GM19328 (cell line): Measurements from ENCODE around the gene OTOS.

ENCODE experiments used
- ATAC-seq: cut with Tn5 transposase; IDR thresholded peaks from one replicate; pipeline ENCODE4 v1.9.1; 2021; ENCODE audit warnings: mild to moderate bottlenecking, moderate library complexity; ENCODE audit not compliant: unreplicated experiment

Gene OTOS

DNA sequence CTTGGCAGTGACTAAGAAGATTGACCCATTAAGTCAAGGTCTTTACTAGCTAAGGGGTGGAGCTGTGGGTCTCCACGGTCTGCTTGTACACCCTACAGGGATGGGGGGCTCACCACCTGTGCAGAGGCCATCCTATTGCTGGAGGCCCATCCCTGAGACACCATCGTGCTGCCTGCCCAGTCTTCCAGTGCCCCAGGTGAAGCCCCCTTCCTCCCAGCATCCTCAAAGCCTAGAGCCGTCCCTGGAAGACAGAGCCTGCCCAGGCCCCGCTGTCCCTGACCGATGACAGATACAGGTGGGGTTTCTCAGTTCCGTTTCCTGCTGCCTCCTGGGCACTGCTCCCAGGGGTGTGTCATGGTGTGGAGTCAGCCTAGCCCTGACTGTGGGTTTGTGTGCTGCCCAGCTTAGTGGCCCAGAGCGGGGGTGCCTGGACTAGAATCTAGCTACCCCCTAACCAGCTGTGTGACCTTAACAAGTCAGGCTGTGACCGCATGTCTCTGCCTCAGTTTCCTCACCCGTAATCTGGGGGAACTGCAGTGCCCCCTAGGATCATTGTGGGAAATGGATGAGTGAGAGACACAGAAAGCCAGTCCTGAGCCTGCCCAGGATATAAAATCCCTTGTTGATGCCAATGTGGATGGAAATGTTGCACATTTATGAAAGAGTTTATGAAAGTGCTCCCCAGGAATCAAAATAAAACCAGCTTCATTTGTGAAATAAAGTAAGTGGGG, 2.0 kb downstream of the OTOS start:
- ATAC-seq: no peak

DNA sequence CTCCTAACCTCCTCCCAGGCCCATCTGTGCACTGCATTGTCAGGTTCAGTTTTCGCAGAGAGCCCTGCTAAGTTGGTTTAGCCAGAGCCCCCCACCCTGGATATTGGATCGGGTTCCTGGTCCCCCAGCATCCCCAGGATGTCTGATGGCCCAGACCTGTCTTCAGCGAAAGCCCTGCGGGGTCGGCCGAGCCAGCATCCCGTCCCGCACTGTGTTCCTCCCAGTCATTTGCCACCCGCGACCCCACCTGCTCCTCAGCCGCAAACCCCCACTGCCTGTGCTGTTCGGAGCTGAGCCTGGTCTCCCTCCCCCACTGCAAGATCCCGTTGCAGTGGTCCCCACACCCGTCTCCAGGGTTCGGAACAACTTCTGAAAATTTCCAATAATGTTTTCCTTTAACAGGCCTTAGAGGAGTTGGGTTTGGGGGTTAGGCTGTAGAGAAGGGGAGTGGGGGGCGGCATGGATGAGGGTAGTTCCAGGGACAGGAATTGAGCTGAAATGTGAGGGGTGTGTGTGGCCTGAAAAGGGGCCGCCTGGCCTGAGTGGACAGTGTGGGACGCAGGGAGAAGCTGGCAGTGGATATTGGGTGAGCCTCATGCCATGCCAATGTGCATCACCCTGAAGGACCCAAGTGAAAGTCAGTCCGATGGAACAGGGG, 2.7 kb downstream of the OTOS start:
- ATAC-seq: no peak

DNA sequence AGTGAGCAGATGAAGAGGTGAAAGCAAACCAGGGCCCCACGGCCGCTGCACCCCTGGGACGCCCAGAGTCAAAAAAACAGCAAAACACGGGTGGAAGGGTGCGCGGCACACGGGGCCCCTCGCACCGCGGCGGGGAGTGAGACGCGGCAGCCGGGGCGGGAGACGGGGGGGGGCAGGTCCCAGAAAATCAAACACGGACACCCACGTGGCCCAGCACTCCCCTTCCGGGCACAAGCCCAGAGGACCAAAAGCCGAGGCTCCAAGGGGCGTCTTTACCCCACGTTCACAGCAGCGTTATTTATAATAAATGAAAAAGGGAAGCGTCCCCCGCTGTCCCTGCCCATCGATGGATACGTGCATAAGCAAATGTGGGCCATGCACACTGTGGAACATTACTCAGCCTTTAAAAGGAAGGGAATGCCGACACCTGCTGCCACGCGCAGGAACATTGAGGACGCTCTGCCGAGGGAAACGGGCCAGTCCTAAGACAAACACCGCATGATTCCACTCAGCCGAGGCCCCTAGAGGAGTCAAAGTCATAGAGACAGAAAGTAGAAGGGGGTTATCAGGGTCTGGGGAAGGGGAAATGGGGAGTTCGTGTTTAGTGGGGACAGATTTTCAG, 3.7 kb downstream of the OTOS start:
- peak; percentile 1 for ATAC-seq

DNA sequence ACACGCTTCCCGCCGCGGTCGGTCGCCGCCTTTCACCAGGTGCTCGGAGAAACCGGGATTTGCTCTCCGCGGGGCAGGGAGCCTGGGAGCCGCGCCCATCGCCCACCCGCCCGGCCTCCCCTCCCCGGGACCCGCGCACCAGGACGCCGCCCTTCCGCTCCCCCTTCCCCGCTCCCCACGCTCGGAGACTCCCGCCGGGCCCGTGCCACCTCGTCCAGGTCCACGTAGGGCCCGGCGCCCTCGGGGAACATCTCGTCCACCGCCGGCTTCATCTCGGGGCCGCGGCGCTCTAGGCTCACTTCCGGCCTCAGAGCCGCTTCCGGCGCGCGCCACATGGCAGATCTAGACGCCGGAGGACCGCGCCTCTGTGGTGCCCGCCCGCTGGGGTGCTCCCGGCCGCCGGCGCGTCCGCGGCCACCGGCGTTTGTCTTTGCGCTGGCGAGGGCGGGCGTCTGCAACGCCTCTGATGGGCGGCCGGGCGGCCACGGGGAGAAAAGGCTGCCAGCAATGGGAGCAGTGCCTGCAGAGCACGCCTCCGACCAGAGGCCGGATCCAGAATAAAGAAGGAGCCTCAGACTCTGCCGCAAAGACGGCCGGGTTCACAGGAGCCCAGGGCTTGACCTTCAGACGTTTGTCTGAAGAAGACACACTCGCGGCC, 4.3 kb downstream of the OTOS start, which contains the start of gene COPS9:
COPS9 (minus strand) TSS at position 293 of the 658 bp plus-strand sequence; CDS start at position 272, 21 bp downstream.
- peak; percentile 94 for ATAC-seq

DNA sequence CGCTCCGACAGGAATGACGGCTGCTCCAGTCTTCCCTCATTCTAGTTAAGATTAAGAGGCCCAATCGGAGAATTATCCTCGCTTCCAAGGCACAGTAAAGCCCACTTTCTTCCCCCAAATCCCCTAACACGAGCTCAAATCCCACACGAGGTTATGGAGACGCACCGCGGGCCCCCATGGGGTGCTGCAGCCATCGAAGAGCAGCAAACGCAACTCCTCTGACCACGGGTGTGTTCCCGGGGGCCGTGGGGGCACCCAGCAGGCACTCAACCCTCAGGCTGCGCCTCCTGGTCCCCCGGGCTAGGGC, 4.8 kb downstream of the OTOS start:
- ATAC-seq: no peak

DNA sequence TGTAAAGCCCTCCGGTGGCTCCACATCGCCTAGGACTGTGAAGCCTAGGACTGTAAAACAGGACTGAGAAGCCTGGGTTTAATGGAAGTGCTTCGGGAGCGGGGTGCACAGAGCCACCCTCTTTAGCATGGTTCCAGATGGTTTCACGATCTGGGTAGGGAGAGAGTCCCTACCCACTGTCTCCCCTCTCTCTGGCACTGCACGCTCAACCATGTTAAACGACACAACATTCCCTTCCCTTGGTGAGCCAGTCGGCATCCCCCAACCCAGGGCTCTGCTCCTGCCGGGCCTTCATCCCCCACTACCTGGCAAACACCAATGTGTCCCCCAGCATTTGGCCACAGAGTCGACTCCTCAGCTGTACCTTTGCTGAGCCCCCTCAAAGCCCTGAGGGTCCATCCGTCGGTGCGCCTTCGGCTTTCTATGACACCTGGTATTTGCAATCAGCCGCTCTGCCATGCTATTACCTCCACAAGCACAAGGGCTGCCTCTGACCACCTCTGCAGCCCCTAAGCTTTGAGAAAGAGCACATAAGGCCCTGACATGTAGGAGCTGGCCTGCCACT, 5.4 kb downstream of the OTOS start:
- no peak for ATAC-seq

DNA sequence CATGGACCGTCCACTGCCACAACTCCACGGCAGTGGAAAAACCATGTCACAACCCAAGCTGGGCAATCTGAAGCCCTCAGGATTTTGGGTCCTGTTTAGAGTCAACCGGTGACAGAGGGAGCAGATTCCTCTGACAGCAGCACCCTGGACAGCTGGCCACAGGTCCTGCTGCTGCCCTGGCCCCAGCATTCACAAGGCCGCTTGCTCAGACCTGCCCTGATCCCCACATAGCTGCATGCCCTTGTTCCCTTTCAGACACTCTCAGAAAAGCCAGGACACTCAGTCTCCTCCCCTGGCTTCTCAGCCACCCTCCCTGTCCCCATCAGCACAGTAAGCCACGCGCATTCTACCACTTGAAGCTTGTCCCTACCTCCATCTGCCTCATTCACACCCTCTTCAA, 6.0 kb downstream of the OTOS start:
- no peak for ATAC-seq

DNA sequence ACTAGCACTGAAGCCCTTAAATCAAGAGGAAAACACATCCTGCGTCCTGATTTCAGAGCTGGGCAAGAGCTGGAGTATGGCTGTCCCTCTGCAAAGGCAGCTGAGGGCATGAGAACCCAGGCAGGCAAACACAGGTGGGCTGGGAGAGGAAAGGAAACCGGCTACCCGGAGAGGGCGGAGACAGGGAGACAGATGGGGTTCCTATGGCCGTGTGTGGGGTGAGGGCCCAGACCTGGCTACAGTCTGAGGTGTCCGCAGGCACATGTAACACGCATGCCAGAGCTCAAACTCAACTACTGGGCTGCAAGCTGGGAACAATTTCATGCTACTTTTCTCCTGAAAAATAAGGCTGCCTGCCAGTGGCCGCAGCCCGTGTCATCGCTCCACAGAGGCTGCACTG, 7.1 kb downstream of the OTOS start:
- ATAC-seq: no peak

DNA sequence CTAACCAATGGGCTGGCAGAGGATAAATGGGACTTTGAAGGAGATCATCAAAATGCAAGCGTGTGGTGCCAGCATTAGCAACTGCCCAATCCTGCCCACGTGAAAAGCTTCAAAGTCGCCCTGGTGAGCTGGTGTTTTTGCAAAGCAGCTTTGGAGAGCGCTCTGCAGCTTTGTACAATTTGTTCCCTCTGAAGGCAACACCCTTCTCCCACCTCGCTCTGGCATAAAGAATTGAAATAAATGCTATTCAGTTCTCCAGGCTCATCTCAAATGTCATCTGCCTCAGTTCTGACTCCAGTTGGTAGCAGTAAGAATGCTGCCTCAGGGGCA, 7.8 kb downstream of the OTOS start:
- no peak for ATAC-seq

DNA sequence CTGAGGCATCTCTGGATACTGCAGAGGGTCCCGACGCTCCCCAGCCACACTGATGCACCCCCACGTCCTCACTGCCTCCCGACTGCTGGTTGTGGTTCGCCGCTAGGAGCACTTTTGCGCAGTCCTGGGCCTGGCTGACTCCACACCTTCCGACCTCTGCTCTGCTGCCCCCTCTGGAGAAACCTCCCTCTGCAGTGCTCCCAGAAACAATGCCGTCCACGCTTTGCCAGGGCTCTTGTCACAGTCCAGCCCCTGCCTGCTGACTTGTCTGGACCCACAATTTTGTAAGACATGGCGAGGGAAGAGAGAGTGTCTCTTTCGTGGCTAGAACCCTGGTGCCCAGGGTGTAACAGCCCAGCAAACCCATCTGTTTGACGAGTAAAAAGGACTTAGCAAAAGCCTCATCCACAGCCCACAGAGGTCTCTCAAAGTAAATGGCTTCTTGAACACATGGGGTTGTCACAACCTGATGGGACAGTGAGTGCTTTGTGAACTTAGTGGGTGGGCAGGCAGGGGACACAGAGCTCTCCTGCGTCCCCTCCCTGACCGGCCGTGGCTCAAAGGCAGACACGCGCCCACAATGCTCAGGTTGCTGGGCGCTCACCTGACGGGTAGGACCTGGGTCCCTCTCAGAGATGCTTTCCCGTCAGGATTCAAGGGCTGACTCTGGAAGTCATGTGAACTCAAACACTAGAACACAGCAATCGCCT, 8.4 kb downstream of the OTOS start:
- no peak for ATAC-seq

DNA sequence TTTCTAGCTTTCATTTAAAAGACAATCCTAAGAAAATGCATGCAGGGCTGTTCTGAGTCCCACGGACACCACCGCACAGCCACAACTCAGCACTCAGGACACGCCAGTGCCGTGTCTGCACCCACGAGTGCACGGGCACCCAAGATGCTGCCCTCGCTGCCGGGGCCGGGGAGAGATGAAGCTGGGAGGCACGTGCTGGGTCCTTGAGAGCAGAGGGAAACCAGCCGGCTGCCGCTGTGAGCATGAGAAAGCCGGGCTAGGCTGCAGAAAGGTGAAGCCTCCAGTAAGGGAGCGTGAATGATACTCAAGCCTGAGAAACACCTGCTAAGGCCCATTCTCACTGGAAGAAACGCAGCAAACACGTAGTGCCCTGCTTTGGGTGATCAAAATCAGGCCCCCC, 9.2 kb downstream of the OTOS start:
- no peak for ATAC-seq

DNA sequence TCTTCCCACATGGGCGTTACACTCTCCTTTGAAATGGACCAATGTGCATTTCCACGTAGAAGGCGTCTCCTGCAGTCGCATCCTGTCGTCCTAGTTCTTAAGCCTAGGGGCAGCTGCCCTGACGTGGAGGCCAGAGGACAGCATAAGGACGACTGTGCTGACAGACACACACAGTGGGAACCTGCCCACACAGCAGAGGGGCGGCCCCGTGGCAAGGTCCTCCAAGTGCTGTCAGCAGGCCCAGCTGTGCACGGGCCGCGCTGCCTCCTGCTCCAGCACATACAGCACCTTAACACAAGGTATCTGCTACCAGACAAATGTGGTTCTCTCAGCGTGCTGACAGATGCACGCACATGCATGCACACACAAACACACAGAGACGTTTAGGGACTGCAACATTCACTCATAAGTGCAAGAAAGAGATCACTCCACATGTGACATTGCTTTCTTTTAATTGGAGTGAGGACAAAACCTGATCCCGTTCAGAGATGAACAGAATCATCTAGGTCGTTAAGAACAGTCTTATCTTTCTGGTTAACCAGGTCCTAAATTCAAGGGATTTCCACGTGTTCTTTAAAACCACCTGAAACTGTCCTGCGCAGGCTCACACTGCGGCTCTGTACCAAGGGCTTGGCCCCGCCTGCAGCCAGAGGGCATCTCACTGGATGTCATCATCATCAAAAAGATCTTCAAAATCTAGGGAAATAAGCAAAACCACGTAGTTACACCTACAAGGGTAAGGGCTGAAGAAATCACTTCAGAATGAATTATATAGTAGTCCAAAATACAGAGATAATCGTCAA, 9.9 kb downstream of the OTOS start:
- ATAC-seq: no peak

DNA sequence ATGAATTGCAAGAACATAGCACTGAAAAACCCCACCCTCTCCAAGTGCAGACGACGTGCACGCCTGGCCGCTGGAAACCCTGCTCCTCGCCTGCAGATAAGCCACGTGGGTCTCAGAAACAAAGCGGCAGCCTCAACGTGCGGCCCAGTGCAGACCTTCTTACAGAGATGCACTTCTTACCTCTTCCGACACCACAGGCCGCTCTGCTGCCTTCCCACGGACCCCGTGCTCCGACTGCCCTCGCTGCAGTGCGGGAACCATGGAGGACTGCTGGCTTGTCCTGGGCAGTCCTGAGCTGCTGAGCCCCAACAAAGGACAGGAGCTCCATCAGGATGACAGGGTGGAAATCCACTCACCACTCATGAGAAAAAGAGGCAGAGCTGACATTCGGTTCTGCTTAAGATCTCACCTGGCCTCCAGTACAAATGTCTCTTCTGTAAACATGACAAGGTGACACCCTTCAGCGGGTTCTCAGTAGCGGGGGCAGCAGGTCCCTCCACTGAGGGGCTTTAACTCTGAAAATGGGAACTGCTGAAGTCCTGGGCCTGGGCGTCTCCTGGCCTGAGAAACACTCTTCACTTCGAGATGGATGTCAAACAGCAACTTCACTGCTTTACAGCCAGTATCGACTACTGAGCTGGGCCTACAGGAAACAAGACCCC, 10.6 kb downstream of the OTOS start:
- ATAC-seq: no peak

DNA sequence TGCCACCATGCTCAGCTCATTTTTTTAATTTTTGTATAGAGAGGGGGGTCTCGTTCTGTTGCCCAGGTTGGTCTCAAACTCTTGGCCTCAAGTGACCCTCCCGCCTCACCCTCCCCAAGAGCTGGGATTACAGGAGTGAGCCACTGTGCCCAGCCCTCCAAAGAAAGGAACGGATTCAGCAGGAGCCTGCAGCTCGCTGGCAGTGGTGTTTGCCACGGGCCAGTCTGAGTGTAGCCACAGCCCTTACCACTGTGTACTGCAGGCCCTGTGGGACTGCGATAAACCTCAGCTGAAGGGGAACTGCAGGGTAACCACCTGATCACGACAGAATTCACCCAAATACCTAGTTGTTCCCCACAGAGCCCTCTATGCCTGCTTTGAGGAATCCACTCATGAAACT, 11.1 kb downstream of the OTOS start:
- ATAC-seq: no peak

DNA sequence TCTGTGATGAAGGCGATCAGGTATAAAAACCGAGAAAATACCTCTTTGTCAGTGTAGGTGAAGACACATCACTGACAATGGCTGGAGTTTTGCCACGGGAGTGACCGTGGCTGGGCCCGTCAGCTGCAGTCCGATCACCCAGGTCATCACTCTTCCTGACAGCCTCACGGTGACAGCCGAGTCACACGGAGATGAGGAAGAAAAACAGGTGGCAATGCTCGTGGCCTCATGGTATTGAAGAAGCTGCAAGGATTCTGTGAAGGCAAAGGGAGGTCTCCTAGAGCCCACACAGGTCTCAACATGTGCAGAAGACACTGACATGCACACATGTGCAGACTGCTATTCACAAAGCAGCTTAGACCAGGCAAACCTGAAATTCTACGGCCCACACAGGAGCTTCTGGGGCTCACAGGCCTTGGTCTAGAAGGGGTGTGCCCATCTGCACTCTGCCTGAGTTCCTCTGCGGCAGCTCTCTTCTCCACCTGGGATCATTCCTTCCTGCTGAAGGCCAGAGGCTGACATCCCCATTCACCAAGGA, 11.8 kb downstream of the OTOS start:
- ATAC-seq: no peak

DNA sequence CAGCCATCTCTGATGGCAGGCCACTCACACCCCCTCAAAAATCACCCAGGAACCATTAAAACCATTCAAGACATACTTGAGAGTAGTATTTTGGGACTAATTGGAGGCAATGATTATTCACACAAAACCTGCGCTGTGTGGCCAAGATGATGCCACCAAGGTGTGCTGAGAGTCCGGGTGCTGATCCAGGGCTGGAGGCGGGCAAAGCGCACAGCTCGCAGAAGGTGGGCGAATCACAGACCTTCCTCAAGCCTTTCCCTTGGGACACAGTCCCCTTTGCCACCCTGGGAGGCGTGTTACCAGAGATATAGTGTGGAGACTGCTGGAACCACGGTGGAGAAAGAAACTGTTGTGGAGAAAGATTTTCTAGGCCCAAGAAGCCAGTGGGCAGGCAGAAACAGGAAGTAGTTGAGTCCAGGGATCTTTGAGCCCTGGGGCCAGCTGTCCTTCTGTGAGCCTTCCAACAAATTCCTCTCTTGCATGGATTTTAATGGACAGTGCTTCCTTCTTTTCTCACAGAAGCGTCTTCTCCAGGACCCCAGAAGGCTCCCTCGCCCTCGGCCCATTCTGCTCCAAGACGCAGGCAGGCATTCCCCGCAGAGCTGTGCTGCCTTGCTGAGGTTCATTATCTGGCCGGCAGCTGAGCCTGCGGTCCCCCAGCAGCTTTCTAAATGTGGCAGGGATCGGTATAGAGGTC, 12.4 kb downstream of the OTOS start:
- no peak for ATAC-seq

DNA sequence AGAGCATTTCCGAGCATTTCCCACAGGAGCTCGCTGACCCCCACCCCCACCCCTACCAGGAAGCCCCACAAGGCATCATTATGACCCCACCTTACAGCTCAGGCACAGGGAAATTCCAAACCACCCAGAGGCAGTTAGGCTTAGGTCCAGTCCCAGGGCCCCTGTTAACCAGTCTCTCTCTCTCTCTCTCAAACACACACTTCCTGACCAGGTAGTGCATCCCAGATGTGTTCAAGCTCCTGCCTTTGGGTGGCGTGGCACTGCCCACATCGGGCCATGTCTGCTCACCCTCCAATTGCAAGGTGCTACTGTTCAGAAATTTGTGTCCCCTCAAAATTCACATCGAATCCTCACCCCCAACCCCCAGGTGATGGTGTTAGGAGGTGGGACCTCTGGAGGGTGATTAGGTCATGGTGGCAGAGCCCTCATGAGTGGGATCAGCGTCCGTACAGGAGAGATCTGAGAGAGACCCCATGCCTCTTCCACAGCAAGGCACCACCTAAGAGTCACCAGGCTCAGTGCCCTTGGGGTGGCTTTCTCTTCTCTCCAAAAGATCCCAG, 13.2 kb downstream of the OTOS start:
- no peak for ATAC-seq

DNA sequence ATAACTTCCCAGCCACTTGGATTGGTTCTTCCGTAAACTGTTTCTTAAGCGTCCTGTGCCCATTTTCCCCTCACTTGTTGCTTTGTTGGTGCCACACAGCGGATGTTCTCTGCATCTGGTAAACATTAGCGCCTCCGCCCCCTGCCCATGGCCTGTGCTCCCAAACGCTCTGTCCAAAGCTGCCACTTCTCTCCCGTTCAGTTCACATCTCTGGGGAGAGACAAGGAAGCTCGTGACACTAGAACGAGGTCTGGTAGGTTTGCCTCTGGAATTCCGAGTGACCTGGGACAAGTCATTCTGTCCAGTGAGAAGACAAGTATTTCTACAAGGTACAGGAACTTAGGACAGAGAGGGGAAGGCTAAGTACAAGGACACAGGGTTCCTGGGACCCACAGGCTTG, 13.7 kb downstream of the OTOS start:
- ATAC-seq: no peak

DNA sequence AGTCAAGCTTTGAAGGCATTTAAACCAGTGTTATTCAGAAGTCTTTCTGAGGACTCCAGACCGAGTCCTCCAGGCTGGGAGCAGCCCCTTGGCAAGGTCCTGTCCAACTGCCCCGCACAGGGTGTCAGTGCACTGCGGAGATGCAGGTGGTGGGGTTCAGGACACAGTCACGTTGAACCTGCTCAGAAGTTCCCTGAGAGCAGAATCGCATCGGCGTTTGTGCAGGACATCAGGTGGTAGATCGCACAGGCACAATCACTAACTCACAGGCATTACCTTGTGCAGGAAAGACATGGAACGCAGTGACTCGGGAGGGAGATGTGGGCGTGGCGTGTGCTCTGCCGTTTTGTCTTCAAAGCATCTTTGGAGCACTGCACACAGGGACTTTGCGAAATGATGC, 14.7 kb downstream of the OTOS start:
- ATAC-seq: no peak
